GM19467 (cell line): ENCODE measurements around the gene MIB2.

ENCODE experiments used
- ATAC-seq: cut with Tn5 transposase; IDR thresholded peaks from one replicate; pipeline ENCODE4 v1.9.1; 2021; ENCODE audit warnings: mild to moderate bottlenecking, moderate library complexity; ENCODE audit not compliant: unreplicated experiment

Gene MIB2

DNA sequence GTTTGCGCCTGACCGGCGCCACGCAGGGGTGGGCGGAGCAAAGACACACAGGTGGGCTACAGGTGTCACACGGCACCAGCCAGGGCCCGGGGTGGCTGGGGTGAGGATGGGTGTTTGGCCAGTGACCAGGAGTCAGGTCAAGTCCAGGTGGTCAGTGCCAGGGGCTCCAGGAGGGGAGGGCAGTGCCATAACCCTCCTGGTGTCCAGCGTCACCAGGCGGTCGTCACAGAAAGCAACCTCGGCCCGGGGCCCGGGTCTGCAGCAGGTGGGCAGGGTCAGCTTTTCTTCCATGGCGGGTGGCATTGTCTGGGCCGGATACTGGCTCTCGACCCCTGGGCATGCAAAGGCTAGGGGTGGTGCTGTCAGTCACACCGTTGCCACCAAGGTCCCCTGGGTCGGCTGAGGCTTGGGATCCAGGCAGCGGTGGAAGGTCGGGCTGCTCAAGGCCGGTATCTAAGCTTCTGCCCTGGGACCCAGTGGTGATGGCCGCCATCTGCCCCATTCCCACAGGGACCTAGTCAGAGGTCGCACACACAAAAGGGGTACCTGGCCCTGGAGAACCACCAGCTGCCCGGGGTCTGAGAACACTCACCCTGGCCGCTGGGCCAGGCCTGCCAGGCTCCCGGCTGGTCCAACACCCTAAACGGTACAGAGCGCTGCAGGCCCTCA lies 17.1 kb upstream of the MIB2 start:
- no peak for ATAC-seq

DNA sequence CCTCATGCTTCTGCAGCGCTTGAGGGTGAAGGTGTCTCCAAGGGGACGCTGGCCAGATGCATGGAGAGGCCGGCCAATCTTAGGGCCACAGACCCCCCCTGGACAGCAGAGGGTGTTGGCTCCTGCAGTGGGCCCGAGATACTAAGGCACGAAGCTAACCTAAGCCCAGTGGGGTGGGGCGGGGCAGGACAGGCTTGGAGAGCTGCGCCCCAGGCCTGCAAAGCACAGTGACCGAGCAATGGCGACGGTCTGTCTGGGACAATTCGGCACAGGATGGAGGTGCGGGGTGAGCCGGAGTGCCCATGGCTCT lies 16.6 kb upstream of the MIB2 start:
- no peak for ATAC-seq

DNA sequence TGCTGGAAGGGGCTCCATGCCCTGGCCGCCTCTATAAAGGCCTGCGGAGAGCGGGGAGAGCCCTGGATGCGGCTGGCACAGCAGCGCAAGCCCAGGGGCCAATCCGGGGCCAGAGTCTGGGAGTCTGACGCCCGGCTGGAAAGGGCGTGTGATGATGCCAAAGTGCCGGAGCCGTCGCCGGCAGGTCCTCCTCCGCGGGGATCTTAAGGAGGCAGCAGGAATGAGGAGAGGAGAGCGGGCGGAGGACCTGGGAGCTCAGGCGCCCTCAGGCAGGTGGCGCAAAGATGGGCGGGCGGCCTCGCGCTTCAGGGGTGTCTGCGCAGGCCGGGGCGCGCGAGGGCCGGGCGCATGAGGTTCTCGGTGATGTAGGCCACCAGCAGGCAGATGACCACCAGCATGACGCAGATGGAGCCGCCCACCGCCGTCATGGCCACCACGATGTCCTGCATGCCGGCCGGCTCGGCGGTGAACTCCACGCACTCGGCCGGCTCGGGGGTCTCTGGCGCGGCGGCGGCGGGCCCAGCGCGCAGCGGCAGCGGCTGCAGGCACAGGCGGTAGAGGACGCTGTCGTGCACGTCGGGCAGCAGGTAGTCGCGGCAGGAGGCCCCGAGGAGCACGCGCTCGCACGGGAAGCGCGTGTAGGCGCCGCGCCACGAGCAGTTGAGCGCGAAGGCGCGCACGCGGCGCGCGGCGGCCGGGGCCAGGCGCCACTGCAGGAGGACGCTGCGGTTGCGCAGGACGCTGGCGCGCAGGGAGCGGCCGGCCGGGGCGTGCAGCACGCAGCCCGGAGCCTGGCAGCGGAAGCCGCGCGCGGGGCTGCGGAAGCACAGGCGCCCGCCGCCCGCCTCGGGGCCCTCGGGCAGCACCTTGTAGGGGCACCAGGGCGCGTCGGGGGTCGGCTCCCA lies 16.0 kb upstream of the MIB2 start:
- ATAC-seq = no peak

DNA sequence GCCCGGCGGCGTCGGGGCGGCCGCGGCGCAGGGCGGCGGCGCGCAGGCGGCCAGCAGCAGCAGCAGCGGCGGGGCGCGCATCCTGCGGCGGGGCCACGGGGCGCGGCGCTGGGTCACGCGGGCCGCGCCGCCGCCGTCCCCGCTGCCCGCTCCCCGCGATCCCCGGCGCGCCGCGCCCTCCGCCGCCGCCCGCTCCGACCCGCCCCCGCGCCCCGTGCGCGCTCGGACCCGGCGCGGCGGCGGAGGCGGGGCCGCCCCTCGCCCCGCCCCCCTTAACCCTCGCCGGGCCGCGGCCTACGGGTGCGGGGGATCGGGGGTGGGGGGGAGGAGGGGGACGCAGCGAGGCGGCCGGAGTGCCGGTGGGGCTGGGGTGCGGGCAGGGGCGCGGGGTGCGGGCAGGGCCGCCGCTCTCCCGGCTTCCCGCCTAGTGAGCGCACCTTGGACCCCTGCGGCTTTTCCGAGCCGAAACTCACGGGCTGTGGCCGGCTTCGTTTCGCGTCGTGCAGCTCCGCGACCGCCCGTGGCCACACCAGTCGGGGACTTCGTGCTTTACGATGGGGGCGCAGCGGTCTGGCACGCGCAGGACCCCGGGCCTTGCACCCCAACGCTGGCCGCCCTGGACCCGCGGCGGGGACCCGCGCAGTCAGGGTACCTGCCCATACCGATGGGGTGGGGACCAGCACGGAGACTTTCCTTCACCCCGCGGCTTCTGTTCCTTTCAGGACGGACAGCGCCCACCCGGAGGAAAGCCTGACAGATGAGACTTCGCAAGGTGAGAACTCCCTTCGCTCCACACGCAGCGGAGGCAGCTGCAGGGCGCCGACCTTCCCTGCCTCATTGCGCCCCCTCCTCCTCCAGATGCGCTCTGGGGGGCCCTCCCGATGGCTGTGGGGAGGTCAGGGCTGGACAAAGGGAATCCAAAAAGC lies 15.1 kb upstream of the MIB2 start, which contains the start of gene FNDC10:
Gene FNDC10, minus strand, starts transcription at position 201 of the 926 bp plus-strand sequence. Its CDS starts 120 bp downstream, at position 81.
- no peak for ATAC-seq

DNA sequence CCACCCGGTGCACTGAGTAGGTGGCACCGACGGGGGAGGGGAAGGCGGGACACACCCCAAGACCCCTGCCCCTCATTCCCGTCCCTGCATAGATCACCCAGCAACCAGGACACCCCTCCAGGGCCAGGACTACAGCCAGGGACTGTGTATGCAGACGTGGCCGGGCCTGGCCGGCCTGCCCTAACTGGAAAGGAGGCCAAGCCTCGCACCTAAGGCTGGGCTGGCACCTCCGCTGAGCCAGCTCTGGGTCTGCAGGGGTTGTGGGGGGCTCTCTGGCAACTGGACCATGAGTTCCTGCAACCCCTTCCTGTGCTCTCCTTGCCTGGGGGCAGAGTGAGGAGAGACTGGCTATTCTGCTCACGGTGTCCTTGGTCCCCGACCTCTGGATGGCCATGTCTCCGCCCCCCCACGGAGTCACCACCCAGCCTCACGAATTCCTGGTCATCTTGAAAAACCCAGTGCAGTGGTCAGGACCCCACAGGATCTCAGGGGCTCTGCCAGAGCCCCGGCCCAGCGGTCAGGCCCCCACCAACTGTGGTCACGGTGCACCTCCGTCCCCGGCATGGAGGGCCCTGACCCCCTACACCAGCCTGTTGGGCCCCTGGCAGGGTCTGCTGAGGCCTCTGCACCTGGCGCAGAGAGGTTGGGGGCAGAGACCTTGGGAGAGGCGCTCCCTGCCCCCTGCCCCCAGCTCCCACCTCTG lies 14.3 kb upstream of the MIB2 start:
- no peak for ATAC-seq

DNA sequence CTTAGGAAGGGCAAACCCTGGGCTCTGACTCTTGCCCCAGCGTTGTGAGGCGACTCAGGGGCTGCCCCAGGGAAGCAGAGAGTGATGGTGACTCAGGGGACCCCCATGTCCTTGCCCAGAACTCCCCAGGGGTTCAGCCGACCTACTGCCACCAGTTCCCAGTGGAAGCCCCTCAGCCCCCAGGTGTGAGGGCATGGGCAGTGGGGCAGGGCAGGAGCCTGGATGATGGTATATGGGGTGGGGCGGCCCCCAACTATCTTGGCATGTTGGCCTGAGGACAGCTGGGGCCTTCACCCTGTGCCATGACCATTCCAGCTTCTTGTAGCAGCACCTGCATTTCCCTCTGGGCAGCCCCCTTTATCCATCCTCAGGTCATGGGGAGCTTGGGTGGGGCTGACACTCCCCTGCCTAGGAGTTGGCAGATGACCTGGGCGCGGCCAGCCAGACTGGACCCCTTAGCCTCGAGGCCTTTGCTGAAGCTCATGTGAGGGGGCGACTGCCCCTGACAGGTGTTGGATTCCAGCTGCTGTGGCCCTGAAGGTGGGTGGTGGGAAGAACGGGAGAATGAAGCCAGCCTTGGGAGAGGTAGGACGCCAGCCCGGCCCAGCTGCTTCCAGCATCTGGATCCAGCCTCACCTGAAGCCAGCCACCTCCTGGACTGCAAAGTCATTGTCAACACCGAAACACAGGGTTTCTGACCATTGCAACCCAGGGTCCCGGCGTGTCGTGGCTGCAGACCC lies 13.6 kb upstream of the MIB2 start:
- no peak for ATAC-seq

DNA sequence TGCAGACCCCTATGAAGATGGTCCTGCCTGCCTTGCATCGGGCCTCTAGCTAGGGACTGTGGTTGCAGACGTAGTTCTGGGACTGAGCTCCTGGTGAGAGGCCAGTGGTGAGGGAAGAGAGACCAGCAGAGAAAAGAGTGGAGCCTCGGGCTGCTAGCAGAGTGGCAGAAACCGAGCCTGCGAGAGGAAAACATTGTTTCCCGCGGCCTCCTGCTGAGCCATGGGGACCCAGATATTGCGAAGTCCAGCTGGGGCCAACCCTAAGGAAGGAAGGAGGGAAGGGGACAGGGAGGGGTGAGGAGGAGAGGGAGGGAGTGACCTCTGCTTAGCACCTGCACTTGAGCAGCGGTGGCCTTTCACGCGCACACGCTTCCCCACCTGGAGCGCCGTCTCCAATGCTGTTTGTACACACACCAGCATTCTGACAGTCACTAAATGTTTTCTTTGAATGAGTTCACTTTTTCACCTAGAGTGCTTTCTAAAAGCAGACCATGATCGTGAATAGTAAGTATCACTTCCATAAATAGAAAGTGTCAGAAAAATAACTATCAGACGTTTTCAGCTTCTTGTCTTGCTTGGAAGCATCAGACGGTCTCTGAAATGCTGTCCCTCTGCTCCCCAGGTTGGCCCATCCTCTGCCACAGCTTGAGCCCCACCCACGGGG lies 12.9 kb upstream of the MIB2 start:
- ATAC-seq = no peak

DNA sequence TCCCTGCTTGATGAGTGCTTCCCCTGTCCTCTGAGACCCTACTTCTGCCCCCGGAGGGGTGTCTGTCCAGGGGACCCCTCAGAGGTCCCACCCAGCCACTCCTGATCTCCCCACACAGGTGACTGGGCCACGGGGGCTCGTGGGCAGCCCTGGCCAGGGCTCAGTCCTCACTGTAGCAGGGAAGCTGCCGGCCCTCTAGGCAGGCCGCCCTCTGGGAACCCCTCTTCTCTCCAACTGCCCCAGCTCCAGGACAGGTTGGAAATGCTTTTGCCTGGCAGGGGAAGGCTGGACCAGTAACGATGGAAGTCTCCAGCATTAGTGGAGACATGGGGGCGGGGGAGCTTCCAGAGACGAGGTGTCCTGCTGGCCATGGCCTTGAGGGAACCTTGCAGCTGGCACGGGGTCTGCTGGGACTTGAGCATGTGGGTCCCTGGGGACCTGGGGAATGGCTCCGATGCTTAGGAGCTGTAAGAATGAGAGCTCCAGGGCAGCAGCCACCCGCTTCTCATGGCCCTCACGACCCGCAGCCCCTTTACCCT lies 12.3 kb upstream of the MIB2 start:
- ATAC-seq = no peak

DNA sequence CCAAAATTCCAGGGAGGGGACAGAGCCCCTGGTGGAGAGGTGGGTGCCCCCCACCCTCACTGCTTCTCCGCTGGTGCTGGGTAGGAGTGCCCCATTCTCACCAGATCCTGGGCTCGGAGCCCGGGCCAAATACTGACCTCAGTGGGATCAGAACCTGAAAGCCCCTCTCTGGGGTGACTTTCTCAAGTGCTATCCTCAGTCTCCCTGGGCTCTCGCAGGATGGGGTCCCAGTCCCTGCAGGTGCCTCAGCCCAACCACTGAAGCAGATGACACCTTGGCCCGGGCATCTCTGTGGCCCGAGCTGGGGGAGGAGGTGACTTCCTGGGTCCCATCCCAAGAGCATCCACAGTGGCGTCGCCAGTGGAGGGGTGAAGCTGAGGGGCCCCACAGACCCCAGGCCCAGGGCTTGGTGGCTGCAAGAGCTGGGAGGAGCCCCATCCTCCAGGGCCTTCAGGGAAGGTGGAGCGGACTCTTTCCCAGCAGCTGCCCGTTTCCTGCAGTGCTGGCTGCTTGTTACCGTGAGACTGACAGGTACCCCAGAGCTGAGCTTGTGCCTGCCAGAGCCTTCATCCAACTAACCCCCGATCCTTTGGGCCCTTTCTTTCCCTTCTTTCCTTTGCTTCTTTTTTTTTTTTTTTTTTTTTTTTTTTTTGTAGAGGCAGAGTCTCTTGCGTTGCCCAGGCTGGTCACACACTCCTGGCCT lies 11.5 kb upstream of the MIB2 start:
- no peak for ATAC-seq

DNA sequence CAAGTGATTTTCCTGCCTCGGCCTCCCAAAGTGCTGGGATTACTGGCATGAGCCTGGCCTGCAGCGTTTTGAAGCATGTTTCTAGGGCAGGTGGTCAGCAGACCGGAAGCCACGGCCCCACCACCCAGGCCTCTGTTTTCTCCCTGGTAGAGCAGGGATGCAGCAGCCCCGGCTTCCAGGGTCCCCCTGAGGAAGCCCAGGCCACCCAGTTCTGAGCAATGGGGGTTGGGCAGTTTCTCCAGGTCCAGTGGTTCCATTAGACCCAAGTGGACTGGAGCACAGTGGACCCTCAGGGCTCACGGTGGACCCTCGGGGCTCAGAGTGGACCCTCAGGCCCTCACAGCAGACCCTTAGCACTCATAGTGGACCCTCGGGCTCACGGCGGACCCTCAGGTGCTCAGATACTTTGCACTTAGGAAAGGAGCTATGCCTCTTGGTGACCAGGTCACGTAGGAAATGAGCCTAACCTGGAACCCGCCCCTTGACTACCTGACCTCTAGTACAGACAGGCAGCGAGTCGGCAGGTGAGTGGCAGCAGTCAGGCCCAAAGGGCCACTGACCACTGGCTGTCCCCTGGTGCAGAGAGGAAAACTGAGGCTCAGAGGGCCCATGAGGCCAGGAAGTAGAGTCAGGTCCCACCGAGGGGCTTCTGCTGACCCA lies 10.8 kb upstream of the MIB2 start:
- no peak for ATAC-seq

DNA sequence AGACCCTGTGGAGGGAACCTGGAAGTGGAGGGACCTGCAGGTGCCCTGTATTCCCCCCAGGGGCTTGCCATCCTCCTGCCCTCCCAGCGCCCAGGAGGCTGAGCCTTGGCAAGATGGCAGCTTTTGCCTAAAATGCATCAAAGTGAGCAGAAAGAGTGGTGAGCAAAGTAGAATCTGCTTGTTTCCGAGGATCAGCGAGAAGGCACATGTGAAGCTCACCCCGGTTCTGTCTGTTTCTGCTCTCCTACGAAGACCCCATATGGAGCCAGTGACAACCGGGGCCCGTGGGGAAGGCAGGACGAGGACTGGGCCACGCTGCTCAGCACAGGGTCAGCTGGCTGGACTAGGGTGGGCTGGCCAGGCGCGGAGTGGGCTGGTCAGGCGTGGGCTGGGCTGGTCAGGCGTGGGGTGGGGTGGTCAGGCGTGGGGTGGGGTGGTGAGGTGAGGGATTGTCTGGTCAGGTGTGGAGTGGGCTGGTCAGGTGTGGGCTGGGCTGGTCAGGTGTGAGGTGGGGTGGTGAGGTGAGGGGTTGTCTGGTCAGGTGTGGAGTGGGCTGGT lies 10.2 kb upstream of the MIB2 start:
- ATAC-seq = no peak

DNA sequence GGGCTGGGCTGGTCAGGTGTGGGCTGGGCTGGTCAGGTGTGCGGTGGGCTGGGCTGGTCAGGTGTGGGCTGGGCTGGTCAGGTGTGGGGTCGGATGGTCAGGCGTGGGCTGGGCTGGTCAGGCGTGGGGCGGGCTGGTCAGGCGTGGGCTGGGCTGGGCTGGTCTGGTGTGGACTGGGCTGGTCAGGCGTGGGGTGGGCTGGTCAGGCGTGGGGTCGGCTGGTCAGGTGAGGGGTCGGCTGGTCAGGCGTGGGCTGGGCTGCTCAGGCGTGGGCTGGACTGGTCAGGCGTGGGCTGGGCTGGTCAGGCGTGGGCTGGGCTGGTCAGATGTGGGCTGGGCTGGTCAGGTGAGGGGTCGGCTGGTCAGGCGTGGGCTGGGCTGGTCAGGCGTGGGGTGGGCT lies 9.6 kb upstream of the MIB2 start:
- ATAC-seq = no peak

DNA sequence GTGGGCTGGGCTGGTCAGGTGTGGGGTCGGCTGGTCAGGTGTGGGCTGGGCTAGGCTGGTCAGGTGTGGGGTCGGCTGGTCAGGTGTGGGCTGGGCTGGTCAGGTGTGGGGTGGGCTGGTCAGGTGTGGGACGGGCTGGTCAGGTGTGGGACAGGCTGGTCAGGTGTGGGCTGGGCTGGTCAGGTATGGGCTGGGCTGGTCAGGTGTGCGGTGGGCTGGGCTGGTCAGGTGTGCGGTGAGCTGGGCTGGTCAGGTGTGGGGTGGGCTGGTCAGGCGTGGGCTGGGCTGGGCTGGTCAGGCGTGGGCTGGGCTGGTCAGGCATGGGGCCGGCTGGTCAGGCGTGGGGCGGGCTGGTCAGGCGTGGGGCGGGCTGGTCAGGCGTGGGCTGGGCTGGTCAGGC lies 9.1 kb upstream of the MIB2 start:
- ATAC-seq = no peak

DNA sequence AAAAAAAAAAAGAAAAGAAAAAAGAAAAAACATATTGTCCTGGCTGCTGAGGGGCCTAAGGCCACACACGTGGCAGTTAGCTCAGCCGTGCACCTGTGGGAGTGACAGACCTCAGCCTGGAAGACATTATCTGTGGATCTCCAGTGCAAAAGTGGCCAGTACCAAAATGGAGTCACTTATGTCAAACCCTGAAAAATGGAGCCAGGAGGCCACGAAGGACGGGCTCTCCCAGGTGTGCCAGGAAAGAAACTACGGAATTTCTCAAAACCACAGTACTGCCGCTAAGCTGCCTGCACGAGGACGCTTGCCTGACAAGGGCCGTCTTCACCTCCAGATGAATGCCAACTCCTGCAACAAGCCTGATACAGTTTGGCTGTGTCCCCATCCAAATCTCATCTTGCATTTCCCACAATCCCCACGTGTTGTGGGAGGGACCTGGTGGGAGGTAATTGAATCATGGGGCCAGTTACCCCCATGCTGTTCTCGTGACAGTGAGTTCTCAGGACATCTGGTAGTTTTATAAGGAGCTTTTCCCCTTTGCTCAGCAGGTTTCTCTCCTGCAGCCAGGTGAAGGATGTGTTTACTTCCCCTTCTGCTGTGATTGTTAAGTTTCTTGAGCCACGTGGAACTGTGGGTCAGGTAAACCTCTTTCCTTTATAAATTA lies 5.3 kb upstream of the MIB2 start:
- no peak for ATAC-seq

DNA sequence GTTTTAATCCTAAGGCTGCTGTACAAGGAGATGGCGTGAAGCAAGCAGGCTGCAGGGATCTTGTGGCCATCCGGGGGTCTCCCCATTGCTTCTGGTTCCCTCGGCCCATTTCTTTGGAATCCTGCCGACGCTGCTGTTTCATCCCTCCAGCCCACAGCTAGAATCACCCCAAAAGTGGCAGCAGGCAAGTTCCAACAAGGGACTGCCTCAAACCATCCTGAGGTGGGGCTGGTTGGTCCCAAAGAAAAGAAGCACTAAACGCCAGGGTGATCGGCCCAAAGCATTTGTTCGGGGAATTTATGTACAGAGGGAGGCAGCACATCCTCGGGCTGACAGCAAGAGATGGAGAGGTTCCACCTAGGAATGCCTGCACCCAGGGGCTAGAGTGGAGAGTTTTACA lies 4.5 kb upstream of the MIB2 start:
- ATAC-seq = no peak

DNA sequence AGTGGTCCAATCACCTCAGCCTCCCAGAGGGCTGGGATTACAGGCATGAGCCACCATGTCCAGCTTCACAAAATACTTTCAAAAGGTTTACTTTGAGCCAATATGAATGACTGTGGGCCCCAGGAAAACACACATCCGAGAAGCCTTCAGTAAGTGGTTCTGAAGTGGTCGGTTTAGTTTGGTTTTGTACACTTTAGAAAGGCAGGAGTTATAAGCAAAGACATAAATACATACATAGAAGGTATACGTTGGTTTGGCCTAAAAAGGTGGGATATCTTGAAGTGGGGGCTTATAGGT lies 3.2 kb upstream of the MIB2 start:
- no peak for ATAC-seq

DNA sequence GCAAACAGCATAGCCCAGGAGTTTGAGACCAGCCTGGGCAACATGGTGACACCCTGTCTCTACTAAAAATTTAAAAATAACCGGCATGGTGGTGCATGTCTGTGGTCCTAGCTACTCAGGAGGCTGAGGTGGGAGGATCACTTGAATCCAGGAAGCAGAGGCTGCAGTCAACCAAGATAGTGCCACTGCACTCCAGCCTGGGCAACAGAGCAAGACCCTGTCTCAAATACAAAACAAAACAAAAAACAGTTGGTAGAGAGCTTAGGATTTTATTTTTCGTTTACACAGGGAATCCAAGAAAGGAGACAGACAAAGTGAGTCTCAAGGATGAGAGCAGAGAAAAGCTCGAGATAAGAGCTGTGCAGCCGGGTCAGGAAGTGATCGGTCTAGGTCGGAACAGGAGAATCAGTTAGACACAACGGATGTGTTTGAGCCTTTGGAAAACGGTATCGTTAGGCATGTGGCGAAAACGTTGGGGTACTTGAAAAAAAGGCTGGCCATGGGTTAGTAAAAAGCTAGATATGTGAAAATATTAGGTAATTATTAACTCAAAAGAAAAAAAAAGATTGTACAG lies 1.7 kb upstream of the MIB2 start:
- no peak for ATAC-seq
